ENCODE data around the gene CCPG1.

CCPG1 gene

DNA sequence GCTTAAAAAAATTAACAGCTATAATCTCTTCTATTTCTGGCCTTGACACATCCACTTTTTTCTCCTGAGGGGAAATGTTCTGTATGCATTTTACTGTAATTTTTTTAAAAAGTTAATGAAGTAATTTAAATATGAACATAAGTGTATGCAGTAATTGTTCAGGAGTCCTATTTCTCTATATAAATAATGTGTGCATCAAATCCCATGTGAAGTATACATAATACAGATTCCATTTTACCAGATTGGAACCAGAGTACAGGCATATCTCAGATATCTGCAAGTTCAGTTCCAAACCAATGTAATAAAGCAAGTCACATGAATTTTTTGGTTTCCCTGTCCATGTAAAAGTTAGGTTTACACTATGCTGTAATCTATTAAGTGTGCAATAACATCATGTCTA, 26.6 kb downstream of the CCPG1 start:
- DNase-seq (ENCODE audit: low read depth in 2 of 2): no peak

DNA sequence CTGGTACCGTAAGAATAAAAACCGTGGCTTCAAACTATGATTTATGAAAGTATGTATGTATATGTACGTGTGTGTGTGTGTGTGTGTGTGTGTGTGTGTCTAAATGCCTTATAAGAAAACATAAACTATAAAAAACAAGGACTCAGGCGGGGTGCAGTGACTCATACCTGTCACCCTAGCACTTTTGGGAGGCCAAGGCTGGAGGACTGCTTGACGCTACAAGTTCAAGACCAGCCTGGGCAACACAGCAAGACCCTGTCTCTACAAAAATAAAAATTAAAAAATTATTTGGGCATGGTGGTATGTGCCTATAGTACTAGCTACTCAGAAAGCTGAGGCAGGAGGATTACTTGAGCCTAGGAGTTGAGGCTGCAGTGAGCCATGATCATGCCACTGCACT, 29.1 kb downstream of the CCPG1 start:
- DNase-seq (ENCODE audit: low read depth in 2 of 2): no peak

DNA sequence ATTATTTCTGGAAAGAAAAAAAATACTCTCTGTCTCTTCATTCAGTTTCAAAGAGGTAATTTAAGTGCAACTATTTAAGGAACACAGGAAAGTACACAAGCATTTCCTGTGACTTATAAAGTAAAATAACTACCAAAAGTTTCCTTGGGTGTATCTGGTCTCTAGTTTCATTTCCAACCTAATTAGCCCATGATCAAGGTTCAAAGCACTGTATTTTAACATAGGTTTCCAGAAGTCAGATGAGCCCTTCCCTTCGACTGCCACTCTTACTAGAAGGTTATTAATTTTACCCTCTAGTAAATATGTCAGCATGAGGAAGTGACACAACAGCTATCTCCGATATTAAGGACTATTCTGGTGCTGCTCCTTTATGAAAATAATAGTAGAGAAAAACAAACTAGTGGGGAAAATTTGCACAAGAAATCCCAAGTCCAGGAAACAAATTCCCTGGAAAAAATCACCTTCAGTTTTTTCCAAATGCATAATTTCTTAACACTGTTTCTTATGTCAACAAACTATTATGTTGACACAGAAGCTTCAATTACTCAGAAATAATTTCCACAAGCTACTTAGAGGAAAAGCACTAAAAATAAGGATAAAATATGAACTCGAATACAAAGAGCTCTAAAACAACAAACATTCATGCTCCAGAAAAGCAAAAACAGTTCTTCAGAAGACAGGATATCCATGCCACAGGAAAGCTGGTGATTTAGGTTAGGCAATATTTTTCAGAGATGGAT, 35.3 kb downstream of the CCPG1 start:
- no peak for DNase-seq (ENCODE audit: low read depth in 2 of 2)

GRCh38 chr15:55366981-55367380, 41.2 kb downstream of the CCPG1 start:
- DNase-seq (ENCODE audit: low read depth in 2 of 2): no peak

DNA sequence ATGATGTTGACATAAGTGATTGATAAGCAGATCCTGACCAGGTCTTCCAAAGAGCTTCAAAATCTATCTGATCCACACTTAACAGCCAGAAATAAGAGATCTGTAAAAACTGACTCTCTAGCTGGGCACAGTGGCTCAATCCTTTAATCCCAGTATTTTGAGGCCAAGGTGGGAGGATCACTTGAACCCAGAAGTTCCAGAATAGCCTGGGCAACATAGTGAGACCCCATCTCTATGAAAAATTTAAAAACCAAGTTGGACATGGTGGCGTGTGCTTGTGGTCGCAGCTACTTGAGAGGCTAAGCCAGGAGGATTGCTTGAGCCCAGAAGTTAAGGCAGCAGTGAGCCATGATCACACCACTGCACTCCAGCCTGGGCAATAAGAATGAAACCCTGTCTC, 45.5 kb downstream of the CCPG1 start:
- DNase-seq (ENCODE audit: low read depth in 2 of 2): no peak

DNA sequence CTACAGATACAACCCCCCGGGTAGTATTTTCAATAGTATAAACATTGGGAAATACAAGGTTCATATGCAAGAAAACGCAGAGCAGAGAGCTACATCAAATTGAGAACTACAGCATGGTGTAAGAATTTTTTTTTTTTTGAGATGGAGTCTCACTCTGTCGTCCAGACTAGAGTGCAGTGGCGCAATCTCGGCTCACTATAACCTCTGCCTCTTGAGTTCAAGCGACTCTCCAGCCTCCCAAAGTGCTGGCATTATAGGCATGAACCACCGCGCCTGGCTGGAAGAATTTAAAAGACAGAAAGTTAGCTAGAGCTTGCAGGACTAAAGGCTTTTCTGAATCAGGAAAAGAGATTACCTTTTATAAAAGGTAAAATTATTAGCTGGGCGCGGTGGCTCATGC, 47.1 kb downstream of the CCPG1 start:
- no peak for DNase-seq (ENCODE audit: low read depth in 2 of 2)

- DNase-seq (ENCODE audit: low read depth in 2 of 2): no peak
Measured at GRCh38 chr15:55360256-55360655, 47.9 kb downstream of the CCPG1 start.

- DNase-seq (ENCODE audit: low read depth in 2 of 2): no peak
Measured at GRCh38 chr15:55358471-55358870, 49.7 kb downstream of the CCPG1 start.

- DNase-seq (ENCODE audit: low read depth in 2 of 2): no peak
Measured at GRCh38 chr15:55357774-55358173, 50.4 kb downstream of the CCPG1 start.

- DNase-seq (ENCODE audit: low read depth in 2 of 2): no peak
Measured at GRCh38 chr15:55356985-55357585, 51.1 kb downstream of the CCPG1 start.

DNA sequence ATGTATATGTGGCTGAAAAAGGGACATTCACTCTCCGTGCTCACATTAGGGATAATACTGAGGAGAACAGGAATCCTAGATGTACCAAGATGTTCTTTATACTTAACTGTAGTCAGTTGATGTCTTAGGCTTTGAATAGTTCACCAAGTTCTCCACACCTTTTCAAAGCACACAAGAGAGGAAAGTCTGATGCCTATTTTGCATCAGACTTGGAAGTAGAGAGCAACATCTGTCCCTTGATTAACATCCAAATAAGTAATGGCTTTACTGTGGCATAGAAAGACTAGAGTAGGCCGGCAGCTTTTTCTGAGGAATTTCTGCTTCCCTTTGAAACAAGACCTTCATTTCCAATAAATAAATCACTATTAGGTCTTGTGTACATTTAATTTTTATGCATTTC, 55.1 kb downstream of the CCPG1 start:
- DNase-seq (ENCODE audit: low read depth in 2 of 2): no peak

- no peak for DNase-seq (ENCODE audit: low read depth in 2 of 2)
Measured at GRCh38 chr15:55349282-55349681, 58.9 kb downstream of the CCPG1 start.

- no peak for DNase-seq (ENCODE audit: low read depth in 2 of 2)
Measured at GRCh38 chr15:55348281-55348778, 59.8 kb downstream of the CCPG1 start.

DNA sequence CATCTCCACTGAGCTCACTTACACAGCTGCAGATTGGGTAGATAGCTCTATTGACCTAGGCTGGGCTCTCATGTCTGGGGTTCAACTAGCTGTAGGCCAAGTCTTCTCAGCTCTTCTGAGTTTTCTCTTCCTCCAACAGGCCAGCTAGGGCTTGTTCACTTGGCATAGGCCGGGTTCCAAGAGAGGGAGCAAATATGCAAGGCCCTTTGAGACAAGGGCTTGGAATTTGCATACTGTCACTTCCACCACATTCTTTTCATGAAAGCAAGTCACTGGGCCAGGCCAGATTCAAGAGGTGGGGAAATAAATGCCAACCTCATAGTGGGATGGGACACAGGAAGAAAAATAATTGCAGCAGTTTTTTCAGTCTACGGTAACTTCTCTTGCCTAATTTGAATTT, 64.0 kb downstream of the CCPG1 start:
- no peak for DNase-seq (ENCODE audit: low read depth in 2 of 2)

GRCh38 chr15:55343168-55343567, 65.0 kb downstream of the CCPG1 start:
- DNase-seq (ENCODE audit: low read depth in 2 of 2): no peak

DNA sequence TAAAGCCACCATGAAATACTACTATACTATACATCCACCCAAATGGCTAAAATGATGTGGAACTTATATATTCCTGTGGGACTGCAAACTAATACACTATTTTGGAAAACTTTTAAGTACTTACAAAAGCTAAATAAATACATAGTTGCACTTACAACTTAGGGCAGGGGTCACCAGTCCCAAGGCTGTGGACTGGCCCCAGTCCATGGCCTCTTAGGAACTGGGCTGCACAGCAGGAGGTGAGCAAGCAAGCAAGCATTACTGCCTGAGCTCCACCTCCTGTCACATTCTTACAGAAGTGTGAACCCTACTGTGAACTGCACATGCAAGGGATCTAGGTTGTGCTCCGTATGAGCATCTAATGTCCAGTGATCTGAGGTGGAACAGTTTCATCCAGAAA, 71.0 kb downstream of the CCPG1 start:
- no peak for DNase-seq (ENCODE audit: low read depth in 2 of 2)

GRCh38 chr15:55334997-55335396, 73.2 kb downstream of the CCPG1 start:
- DNase-seq (ENCODE audit: low read depth in 2 of 2): no peak

DNA sequence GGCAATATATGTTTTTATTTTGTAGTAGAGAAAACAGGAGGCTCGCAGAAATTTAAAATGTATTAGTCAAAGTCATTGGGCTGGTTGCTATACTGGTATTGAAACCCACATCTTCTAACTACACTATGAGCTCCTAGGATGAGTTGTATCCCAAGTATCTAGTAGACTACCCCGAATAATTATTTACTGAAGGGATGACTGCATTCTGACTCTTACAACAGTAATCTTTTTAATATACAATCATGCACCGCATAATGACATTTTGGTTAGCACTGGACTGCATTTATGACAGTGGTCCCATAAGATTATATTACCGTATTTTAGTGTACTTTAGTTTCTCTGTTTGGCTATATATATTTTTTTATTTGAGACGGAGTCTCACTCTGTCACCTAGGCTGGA, 73.8 kb downstream of the CCPG1 start:
- no peak for DNase-seq (ENCODE audit: low read depth in 2 of 2)

DNA sequence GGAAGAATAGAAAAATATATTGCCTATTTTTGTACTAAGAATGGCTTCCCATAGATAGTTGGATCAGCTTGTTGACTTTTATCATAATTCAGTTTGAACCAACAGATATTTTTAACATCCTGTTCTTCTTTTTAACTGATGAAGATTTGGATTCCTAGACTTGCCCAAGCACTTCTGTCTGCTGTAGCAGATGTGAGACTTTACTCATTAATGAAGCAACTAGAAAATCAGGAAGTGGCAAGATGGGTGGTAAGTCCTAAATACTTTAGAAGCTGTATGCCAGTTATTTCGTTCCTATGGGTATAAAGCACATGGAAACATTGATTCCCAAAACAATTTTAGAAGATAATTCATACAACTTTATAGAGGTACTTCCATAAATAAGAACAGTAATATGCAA, 80.8 kb downstream of the CCPG1 start:
- DNase-seq (ENCODE audit: low read depth in 2 of 2): no peak

DNA sequence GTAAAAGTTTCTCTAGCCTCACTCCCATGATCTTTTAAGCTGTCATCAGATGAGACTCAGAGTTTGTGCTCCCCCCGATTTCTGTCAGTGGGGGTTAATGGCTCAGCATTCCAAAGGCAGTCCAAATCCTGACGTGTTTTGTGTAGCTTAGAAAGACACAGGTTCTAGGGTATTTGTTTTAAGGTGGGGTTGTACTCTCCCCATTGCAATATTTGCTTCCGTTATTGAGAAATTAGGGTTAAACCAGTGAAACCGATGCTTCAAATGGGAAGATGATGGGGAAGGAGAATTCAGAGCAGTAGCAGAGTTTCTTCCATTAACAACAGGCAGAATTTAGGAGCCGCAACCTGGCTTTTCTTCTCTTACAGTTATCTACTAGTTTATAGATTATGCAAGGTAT, 85.7 kb downstream of the CCPG1 start:
- DNase-seq (ENCODE audit: low read depth in 2 of 2): no peak

GRCh38 chr15:55320963-55321362, 87.2 kb downstream of the CCPG1 start:
- no peak for DNase-seq (ENCODE audit: low read depth in 2 of 2)

DNA sequence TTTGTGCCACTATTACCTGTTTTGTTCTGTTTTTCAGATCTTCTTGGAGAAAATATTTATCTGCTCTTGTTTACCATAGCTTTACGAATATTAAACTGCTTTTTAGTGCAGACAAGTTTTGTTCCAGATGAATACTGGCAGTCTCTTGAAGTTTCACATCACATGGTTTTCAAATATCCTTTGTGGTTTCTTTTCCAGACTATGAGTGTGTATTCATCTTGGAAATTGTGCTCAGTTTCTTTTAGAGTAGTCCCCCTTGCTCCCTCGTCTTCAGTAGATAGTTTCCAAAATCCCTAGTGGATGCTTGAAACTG, 88.0 kb downstream of the CCPG1 start:
- DNase-seq (ENCODE audit: low read depth in 2 of 2): no peak

- no peak for DNase-seq (ENCODE audit: low read depth in 2 of 2)
Measured at GRCh38 chr15:55319537-55320237, 88.5 kb downstream of the CCPG1 start.

Measured in stimulated activated CD8-positive, alpha-beta memory T cell treated with anti-CD3 and anti-CD28 coated beads, Interleukin-2, amount 100 ng/mL, for 1 hour (primary cell).